Embryonic facial prominence (tissue), 1 donor: Measurements from ENCODE around the gene MAPK10.
A peak's percentile ranks its signal among the peaks of the same experiment; 100 is the strongest.
"Not testable (repeated sequence)": the region's sequence is repeated elsewhere in the genome, so short reads cannot be mapped to it uniquely, and the experiment has no call there.

Source experiments
- DNase-seq: peaks from one replicate; pipeline ENCODE4 v3.0.0-alpha.2; 2016; ENCODE audit errors: extremely low spot score

Gene MAPK10

DNA sequence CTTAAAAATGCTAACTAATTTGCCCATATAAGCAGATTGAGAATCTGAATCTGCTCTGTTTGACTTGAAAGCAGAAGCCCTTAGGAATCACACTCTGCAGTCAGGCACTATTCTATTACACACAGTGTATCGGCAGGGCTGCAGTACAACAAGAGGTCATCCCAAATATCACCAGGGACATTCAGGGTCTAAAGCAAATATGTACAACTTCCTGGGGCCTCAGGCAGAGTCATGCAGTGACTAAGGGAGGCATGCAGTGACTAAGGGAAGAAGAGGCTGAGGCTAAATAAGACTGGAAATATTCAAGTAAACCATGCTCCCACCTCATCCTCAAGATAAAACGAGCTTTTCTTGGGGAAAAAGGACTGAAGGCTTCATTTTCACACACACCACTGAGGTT is 20.9 kb downstream of the MAPK10 start:
- no peak for DNase-seq

DNA sequence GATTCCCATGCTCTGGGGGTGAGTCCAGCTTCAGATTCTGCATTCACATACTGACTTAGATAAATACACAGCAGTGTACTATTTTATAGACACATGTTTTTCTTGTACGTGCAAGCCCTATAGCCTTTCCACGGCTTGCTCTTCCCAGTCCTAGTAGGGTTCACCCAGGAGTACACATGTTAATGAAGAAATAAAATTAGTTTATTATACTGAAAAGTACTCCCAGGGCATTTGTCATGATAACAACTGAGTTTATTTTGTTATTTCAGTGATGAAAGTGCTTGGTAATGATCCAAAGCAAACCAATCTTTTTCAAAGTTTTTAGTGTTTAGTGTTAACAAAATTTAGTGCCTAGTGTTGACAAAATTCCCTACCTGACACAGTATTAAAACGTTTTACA is 21.3 kb downstream of the MAPK10 start:
- DNase-seq = no peak

- DNase-seq = no peak
Measured at GRCh38 chr4:86334020-86334750, 25.7 kb downstream of the MAPK10 start.

DNA sequence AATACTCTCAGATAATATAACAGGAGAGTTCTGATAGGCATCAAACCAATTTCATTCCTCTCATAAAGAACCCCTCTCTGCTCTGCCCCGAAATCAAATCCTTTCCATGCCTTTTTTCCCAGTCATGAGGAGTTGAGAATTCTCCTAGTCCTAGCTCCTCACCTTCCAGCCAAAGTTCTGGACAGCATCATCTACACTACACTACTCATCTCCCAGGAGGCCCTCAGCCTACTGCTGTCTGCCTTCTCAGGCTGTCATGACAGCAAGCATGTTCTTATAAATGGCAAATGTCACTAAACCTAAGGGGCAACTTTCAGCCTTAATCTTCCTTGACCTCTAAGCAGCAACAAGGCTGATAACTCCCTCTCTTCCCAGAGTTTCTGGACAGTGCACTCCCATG is 26.6 kb downstream of the MAPK10 start:
- no peak for DNase-seq

GRCh38 chr4:86330961-86331742 is 28.7 kb downstream of the MAPK10 start:
- DNase-seq = peak; percentile 25

GRCh38 chr4:86330411-86330810 is 29.4 kb downstream of the MAPK10 start:
- DNase-seq = not testable (repeated sequence)

- DNase-seq = no peak
Measured at GRCh38 chr4:86329431-86329830, 30.4 kb downstream of the MAPK10 start.

GRCh38 chr4:86326400-86326799 is 33.5 kb downstream of the MAPK10 start:
- DNase-seq = no peak

DNA sequence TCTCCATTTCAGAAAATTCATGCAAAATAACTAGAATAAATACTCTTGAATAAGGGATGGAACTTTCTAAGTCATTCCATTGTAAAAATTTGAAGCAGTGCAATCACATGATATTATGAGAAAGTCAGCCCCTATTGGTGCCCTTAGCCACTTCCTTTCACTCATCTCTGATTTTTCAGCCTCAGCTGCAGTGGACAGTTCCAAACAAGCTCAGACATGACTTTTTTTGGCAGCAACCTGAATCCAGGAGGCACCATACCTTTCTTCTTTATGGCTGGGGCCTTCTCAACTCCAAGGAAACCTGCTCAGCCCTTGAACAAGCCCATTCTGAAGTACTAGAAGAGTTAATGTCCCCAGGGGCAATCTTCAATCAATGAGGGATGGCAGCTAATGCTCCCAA is 40.5 kb downstream of the MAPK10 start:
- DNase-seq = no peak

DNA sequence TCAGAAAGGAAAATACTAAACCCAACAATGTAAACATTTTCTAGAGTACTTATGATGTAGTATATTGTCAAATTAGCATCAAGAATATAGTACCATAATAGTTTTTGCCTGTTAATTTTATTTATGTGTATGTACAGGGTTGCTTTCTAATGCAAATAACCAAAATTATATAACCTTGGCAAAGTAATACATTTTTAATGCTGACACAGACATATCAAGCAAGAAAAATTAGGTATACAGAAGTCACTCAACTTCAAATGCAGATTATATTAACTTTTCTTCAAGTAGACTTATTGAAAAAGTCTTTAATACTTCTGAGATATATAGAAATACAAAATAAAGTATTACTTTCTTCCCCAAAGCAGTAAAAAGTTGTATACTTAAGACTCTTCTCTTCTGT is 44.3 kb downstream of the MAPK10 start:
- DNase-seq = no peak

GRCh38 chr4:86313656-86314055 is 46.2 kb downstream of the MAPK10 start:
- no peak for DNase-seq

GRCh38 chr4:86307432-86307831 is 52.4 kb downstream of the MAPK10 start:
- no peak for DNase-seq

DNA sequence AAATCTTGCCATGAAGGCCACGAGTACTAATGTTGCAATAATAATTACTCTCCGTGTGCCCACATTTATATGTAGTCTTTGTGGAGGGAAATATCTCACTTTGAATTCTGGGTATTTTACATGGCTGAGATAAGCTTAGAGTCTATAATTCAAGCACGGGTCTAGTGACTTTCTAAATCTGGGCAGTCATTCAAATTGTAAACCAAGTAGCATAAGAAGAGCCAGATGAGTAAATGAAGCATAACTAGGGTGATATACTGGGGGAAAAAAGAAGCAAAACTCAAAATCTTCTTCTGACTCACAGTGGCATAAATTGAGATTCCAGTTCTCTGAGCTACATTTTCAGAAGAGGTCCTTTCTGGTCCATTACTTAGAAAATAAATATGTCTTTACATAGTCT is 53.0 kb downstream of the MAPK10 start:
- no peak for DNase-seq

DNA sequence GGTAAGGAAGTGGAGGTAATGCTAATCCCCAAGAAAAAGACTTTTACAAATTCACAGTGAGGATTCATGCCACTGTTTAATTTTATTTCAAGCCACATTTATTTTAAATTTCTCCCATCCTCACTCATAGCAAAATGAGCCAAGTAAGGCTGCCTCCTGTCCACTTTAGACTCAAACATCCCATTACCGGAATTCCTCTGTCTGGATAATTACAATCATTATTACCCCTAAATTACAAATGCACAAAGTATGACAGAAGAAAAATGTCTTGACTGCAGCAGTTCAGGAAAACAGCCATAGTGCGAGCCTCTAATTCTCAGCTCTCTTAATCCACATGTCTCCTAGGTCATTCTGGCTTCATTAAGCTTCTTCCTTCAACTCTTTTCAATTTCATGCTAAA is 57.0 kb downstream of the MAPK10 start:
- DNase-seq = no peak

GRCh38 chr4:86302251-86302650 is 57.6 kb downstream of the MAPK10 start:
- DNase-seq = no peak

GRCh38 chr4:86300516-86300915 is 59.3 kb downstream of the MAPK10 start:
- no peak for DNase-seq

GRCh38 chr4:86296865-86297264 is 63.0 kb downstream of the MAPK10 start:
- DNase-seq = no peak

DNA sequence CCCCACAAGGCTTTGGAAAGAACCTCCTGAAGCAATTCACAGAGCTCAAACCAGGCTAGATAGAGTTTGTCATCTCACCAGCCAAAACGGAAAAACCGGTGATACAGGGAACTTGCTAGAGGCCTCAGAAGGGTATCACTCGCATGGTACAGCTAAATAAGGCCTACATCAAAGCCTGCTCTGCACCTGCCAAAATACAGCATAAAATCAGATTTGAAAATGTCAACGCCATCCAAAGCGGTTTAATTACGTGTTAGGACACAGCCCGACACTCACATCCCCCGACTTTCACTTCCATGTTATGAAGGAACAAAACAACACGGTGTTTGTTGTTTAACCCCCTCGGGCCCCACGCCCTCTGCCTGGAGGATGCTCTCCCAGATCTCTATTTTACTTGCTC is 65.0 kb downstream of the MAPK10 start:
- no peak for DNase-seq

- DNase-seq = no peak
Measured at GRCh38 chr4:86291180-86291579, 68.7 kb downstream of the MAPK10 start.

GRCh38 chr4:86286726-86287125 is 73.1 kb downstream of the MAPK10 start:
- peak; percentile 47 for DNase-seq

DNA sequence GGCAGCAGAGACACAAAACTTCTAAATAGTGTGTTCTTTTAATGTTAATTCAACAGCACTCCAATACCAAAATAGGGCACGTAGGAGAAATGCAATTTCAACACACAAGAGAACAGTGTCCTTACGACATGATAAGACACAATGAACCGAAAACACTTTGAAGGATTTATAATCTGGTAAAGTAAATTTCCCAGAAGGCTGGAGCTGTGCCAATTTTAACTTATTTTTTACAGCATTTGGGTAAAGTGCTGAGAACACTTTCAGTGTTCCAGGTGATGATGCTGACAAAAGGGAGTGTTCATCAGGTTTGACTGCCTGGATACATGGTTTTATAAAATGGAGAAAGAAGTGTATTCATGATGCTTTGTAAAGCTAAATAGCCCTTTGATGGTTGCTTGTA is 76.5 kb downstream of the MAPK10 start:
- no peak for DNase-seq

- no peak for DNase-seq
Measured at GRCh38 chr4:86280246-86280645, 79.6 kb downstream of the MAPK10 start.

GRCh38 chr4:86279293-86279960 is 80.4 kb downstream of the MAPK10 start:
- DNase-seq = no peak
